Stimulated activated memory B cell treated with anti-CD40 and anti-IgM and Interleukin-4, amounts not matched to agents 10 μg/mL and 1 μg/mL and 100 μg/mL, for 72 hours (primary cell): ENCODE data around the gene TOX2.

Source experiments
- ATAC-seq: fragments of 150-1000 bp; cut with Tn5 transposase; 2 replicates; pipeline ENCODE4 v1.10.0; 2021
- H3K27ac Mint-ChIP-seq: one replicate; pipeline ENCODE4 v1.8.0; 2022; ENCODE audit warnings: mild to moderate bottlenecking, mixed read lengths
- H3K27me3 Mint-ChIP-seq: one replicate; pipeline ENCODE4 v1.8.0; 2022; ENCODE audit warnings: mixed read lengths
- H3K36me3 Mint-ChIP-seq: one replicate; pipeline ENCODE4 v1.8.0; 2022; ENCODE audit warnings: mixed read lengths
- H3K4me1 Mint-ChIP-seq: one replicate; pipeline ENCODE4 v1.8.0; 2022; ENCODE audit warnings: mixed read lengths
- H3K4me3 Mint-ChIP-seq: one replicate; pipeline ENCODE4 v1.8.0; 2022; ENCODE audit warnings: mild to moderate bottlenecking, moderate library complexity, mixed read lengths
- H3K9me3 Mint-ChIP-seq: one replicate; pipeline ENCODE4 v1.8.0; 2022; ENCODE audit warnings: mixed read lengths

TOX2 gene

GRCh38 chr20:44073011-44073674 lies 158.5 kb downstream of the TOX2 start:
- peaks cover 33% of the 10 kb centered on the region for H3K4me1 Mint-ChIP-seq
- no peak overlapping the region for H3K4me3 Mint-ChIP-seq
- peaks cover 15% of the 10 kb centered on the region for H3K27me3 Mint-ChIP-seq
- H3K9me3 Mint-ChIP-seq: no peaks in the 10 kb centered on the region
- ATAC-seq: no peak
- H3K36me3 Mint-ChIP-seq: no peaks in the 10 kb centered on the region
- no peak overlapping the region for H3K27ac Mint-ChIP-seq

- H3K4me3 Mint-ChIP-seq: no peak overlapping the region
- no peak overlapping the region for H3K27ac Mint-ChIP-seq
- H3K4me1 Mint-ChIP-seq: peaks cover 29% of the 10 kb centered on the region
- H3K36me3 Mint-ChIP-seq: no peaks in the 10 kb centered on the region
- peaks cover 15% of the 10 kb centered on the region for H3K27me3 Mint-ChIP-seq
- H3K9me3 Mint-ChIP-seq: no peaks in the 10 kb centered on the region
- no peak for ATAC-seq
Measured at GRCh38 chr20:44073675-44074071, 159.0 kb downstream of the TOX2 start.

- no peak for ATAC-seq
Measured at GRCh38 chr20:44074252-44075151, 159.8 kb downstream of the TOX2 start.

GRCh38 chr20:44075191-44075949 lies 160.7 kb downstream of the TOX2 start:
- H3K9me3 Mint-ChIP-seq: no peaks in the 10 kb centered on the region
- H3K36me3 Mint-ChIP-seq: no peaks in the 10 kb centered on the region
- H3K4me1 Mint-ChIP-seq: peaks cover 12% of the 10 kb centered on the region
- peak overlapping the region; percentile 7 for H3K27ac Mint-ChIP-seq
- H3K4me3 Mint-ChIP-seq: no peak overlapping the region
- H3K27me3 Mint-ChIP-seq: peaks cover 15% of the 10 kb centered on the region
- no peak for ATAC-seq

More at GRCh38 chr20:44074252-44075151, 159.8 kb downstream of the TOX2 start:
- peaks cover 21% of the 10 kb centered on the region for H3K4me1 Mint-ChIP-seq
- peak overlapping the region; percentile 7 for H3K27ac Mint-ChIP-seq
- H3K9me3 Mint-ChIP-seq: no peaks in the 10 kb centered on the region
- peaks cover 15% of the 10 kb centered on the region for H3K27me3 Mint-ChIP-seq
- H3K36me3 Mint-ChIP-seq: no peaks in the 10 kb centered on the region
- no peak overlapping the region for H3K4me3 Mint-ChIP-seq

- no peak for ATAC-seq
- Mint-ChIP-seq H3K36me3 (no peaks in the 10 kb centered on the region), H3K9me3 (no peaks in the 10 kb centered on the region), H3K4me1 (peaks cover 14% of the 10 kb centered on the region), H3K27ac (no peak overlapping the region), H3K4me3 (no peak overlapping the region), H3K27me3 (peaks cover 15% of the 10 kb centered on the region)
Measured at GRCh38 chr20:44075950-44076232, 161.2 kb downstream of the TOX2 start.

GRCh38 chr20:44079291-44079690 lies 164.6 kb downstream of the TOX2 start:
- peaks cover 6% of the 10 kb centered on the region for H3K4me1 Mint-ChIP-seq
- no peak overlapping the region for H3K27ac Mint-ChIP-seq
- no peaks in the 10 kb centered on the region for H3K36me3 Mint-ChIP-seq
- no peaks in the 10 kb centered on the region for H3K9me3 Mint-ChIP-seq
- no peaks in the 10 kb centered on the region for H3K27me3 Mint-ChIP-seq
- ATAC-seq: no peak
- H3K4me3 Mint-ChIP-seq: no peak overlapping the region

GRCh38 chr20:44080064-44080463 lies 165.4 kb downstream of the TOX2 start:
- Mint-ChIP-seq H3K4me3 (no peak overlapping the region), H3K36me3 (no peaks in the 10 kb centered on the region), H3K27ac (no peak overlapping the region), H3K27me3 (no peaks in the 10 kb centered on the region), H3K9me3 (no peaks in the 10 kb centered on the region), H3K4me1 (peaks cover 6% of the 10 kb centered on the region)
- ATAC-seq: no peak

- H3K9me3 Mint-ChIP-seq: no peaks in the 10 kb centered on the region
- peaks cover 6% of the 10 kb centered on the region for H3K4me1 Mint-ChIP-seq
Measured at GRCh38 chr20:44080646-44081267, 166.1 kb downstream of the TOX2 start.

GRCh38 chr20:44081476-44081875 lies 166.8 kb downstream of the TOX2 start:
- Mint-ChIP-seq H3K36me3 (no peaks in the 10 kb centered on the region), H3K9me3 (no peaks in the 10 kb centered on the region), H3K4me3 (no peak overlapping the region), H3K4me1 (peaks cover 6% of the 10 kb centered on the region), H3K27ac (peak overlapping the region; percentile 63), H3K27me3 (no peaks in the 10 kb centered on the region)
- ATAC-seq: no peak

More at GRCh38 chr20:44080646-44081267, 166.1 kb downstream of the TOX2 start:
- ATAC-seq: peak; percentile 91
- Mint-ChIP-seq H3K36me3 (no peaks in the 10 kb centered on the region), H3K4me3 (no peak overlapping the region), H3K27ac (no peak overlapping the region), H3K27me3 (no peaks in the 10 kb centered on the region)

GRCh38 chr20:44081888-44082287 lies 167.2 kb downstream of the TOX2 start:
- ATAC-seq: no peak
- peaks cover 3% of the 10 kb centered on the region for H3K27me3 Mint-ChIP-seq
- no peaks in the 10 kb centered on the region for H3K9me3 Mint-ChIP-seq
- H3K36me3 Mint-ChIP-seq: no peaks in the 10 kb centered on the region
- peaks cover 6% of the 10 kb centered on the region for H3K4me1 Mint-ChIP-seq
- no peak overlapping the region for H3K4me3 Mint-ChIP-seq
- peak overlapping the region; percentile 63 for H3K27ac Mint-ChIP-seq

- Mint-ChIP-seq H3K27me3 (peaks cover 10% of the 10 kb centered on the region), H3K27ac (no peak overlapping the region), H3K4me3 (no peak overlapping the region), H3K36me3 (no peaks in the 10 kb centered on the region), H3K9me3 (no peaks in the 10 kb centered on the region), H3K4me1 (peaks cover 6% of the 10 kb centered on the region)
- ATAC-seq: no peak
Measured at GRCh38 chr20:44083220-44083933, 168.7 kb downstream of the TOX2 start.

- Mint-ChIP-seq H3K9me3 (no peaks in the 10 kb centered on the region), H3K36me3 (no peaks in the 10 kb centered on the region), H3K27ac (no peak overlapping the region), H3K27me3 (peaks cover 10% of the 10 kb centered on the region), H3K4me1 (peaks cover 6% of the 10 kb centered on the region), H3K4me3 (no peak overlapping the region)
- ATAC-seq: no peak
Measured at GRCh38 chr20:44084439-44084838, 169.8 kb downstream of the TOX2 start.

GRCh38 chr20:44084891-44085290 lies 170.2 kb downstream of the TOX2 start:
- H3K36me3 Mint-ChIP-seq: no peaks in the 10 kb centered on the region

GRCh38 chr20:44085616-44086434 lies 171.2 kb downstream of the TOX2 start:
- H3K9me3 Mint-ChIP-seq: no peaks in the 10 kb centered on the region
- peaks cover 1% of the 10 kb centered on the region for H3K4me1 Mint-ChIP-seq
- H3K27me3 Mint-ChIP-seq: peaks cover 10% of the 10 kb centered on the region
- no peak for ATAC-seq
- no peak overlapping the region for H3K27ac Mint-ChIP-seq
- H3K36me3 Mint-ChIP-seq: no peaks in the 10 kb centered on the region
- H3K4me3 Mint-ChIP-seq: no peak overlapping the region

More at GRCh38 chr20:44084891-44085290, 170.2 kb downstream of the TOX2 start:
- Mint-ChIP-seq H3K4me3 (no peak overlapping the region), H3K4me1 (peaks cover 6% of the 10 kb centered on the region), H3K9me3 (no peaks in the 10 kb centered on the region), H3K27me3 (peaks cover 10% of the 10 kb centered on the region), H3K27ac (no peak overlapping the region)
- ATAC-seq: no peak
